H1 (cell line): ENCODE results near the gene JTB. TPM values are rescaled to one million over a fixed set of nuclear protein-coding genes. Genes with fewer than 3 reads are reported as not detected.

Experiments used
- CTCF ChIA-PET: fragments of 300-600 bp; sonication (Branson Sonifier 250); formaldehyde crosslinking; loops from one replicate; lab custom pipeline; 2021; ENCODE audit not compliant: partially characterized antibody; lab: Charles Lee
- POLR2A ChIA-PET: fragments of 300-600 bp; sonication (Branson Sonifier 250); formaldehyde crosslinking; loops from one replicate; lab custom pipeline; 2021; ENCODE audit warnings: inconsistent platforms; ENCODE audit not compliant: partially characterized antibody; lab: Charles Lee
- DNase-seq, 2 experiments: peaks; one replicate each; pipeline versions ENCODE4 v3.0.0 to v3.0.0-alpha.2; 2010 to 2022; ENCODE audit warnings: low spot score in 2 of 2, low read depth in 1 of 2, mixed read lengths in 1 of 2
- FAIRE-seq: peaks from 2 replicates; lab custom pipeline; 2011; peaks lifted over from hg19 to GRCh38; lab: Jason Lieb, UNC
- H2AFZ ChIP-seq: 2 replicates; pipeline ENCODE4 v1.8.1; 2012; ENCODE audit warnings: low read length, inconsistent platforms
- H2AK5ac ChIP-seq: 2 replicates; pipeline ENCODE4 v1.6.1; 2013; ENCODE audit warnings: low read depth, low read length
- H2BK120ac ChIP-seq: replicated peaks from 2 replicates; pipeline ENCODE3; 2013; ENCODE audit warnings: low read depth, low read length, inconsistent platforms
- H2BK12ac ChIP-seq: 2 replicates; pipeline ENCODE4 v1.6.1; 2013; ENCODE audit warnings: low read depth, low read length
- H2BK15ac ChIP-seq: 2 replicates; pipeline ENCODE4 v1.6.1; 2013; ENCODE audit warnings: low read length
- H2BK20ac ChIP-seq: 2 replicates; pipeline ENCODE4 v1.6.1; 2013; ENCODE audit warnings: low read length
- H2BK5ac ChIP-seq: 2 replicates; pipeline ENCODE4 v1.6.1; 2013; ENCODE audit warnings: low read depth, low read length
- H3K14ac ChIP-seq: 2 replicates; pipeline ENCODE4 v1.6.1; 2013; ENCODE audit warnings: inconsistent platforms; ENCODE audit not compliant: insufficient read length
- H3K18ac ChIP-seq: 2 replicates; pipeline ENCODE4 v1.6.1; 2013; ENCODE audit warnings: low read length; ENCODE audit errors: extremely low read depth
- H3K23ac ChIP-seq: 2 replicates; pipeline ENCODE4 v1.6.1; 2013; ENCODE audit warnings: inconsistent platforms; ENCODE audit not compliant: insufficient read length
- H3K23me2 ChIP-seq: 2 replicates; pipeline ENCODE4 v1.6.1; 2013; ENCODE audit warnings: low read depth, low read length
- H3K27ac ChIP-seq: 2 replicates; pipeline ENCODE4 v1.6.1; 2011; ENCODE audit warnings: low read depth, low read length, inconsistent platforms
- H3K27me3 ChIP-seq, 4 experiments: replicated peaks in 1 of 4; 1 replicate in 1 of 4; 2 replicates in 3 of 4; pipeline versions ENCODE4 v1.6.1 to v1.8.1; 2011 to 2013; ENCODE audit warnings: low read length in 3 of 4, mild to moderate bottlenecking in 3 of 4, inconsistent platforms in 2 of 4, mixed read lengths in 2 of 4, moderate library complexity in 1 of 4; ENCODE audit not compliant: control insufficient read depth in 3 of 4, insufficient read depth in 3 of 4; ENCODE audit errors: extremely low read depth in 1 of 4
- H3K36me3 ChIP-seq, 4 experiments: 2 replicates each; pipeline versions ENCODE4 v1.6.1 to v1.8.1; 2011 to 2013; ENCODE audit warnings: mild to moderate bottlenecking in 4 of 4, low read length in 3 of 4, moderate library complexity in 2 of 4, control low read depth in 1 of 4, inconsistent platforms in 1 of 4; ENCODE audit not compliant: insufficient read depth in 4 of 4, control insufficient read depth in 2 of 4
- H3K4ac ChIP-seq: replicated peaks from 2 replicates; pipeline ENCODE3; 2013; ENCODE audit warnings: low read length, low read depth, mixed read lengths, inconsistent platforms; ENCODE audit not compliant: insufficient read length
- H3K4me1 ChIP-seq, 4 experiments: replicated peaks in 1 of 4; 1 replicate in 1 of 4; 2 replicates in 3 of 4; pipeline versions ENCODE4 v1.6.1 to v1.8.1; 2011 to 2013; ENCODE audit warnings: low read length in 3 of 4, inconsistent platforms in 2 of 4, mixed read lengths in 1 of 4; ENCODE audit not compliant: insufficient read depth in 4 of 4, control insufficient read depth in 3 of 4
- H3K4me2 ChIP-seq, 2 experiments: 2 replicates each; pipeline versions ENCODE4 v1.6.1 to v1.8.1; 2011 to 2013; ENCODE audit warnings: low read depth in 2 of 2, low read length in 2 of 2, control low read depth in 1 of 2, inconsistent platforms in 1 of 2, mild to moderate bottlenecking in 1 of 2; ENCODE audit not compliant: insufficient read depth in 1 of 2
- H3K4me3 ChIP-seq, 4 experiments: fragments of 200-600, 300-600 bp in 1 of 4; sonication (generic), shearing (Covaris generic), sonication (Bioruptor Twin) in 1 of 4; 2 replicates each; pipeline versions ENCODE4 v1.5.1 to v1.8.1; 2011 to 2016; ENCODE audit warnings: low read length in 4 of 4, low read depth in 3 of 4, control low read depth in 2 of 4, inconsistent platforms in 2 of 4, mild to moderate bottlenecking in 2 of 4, mixed read lengths in 1 of 4, moderate library complexity in 1 of 4; ENCODE audit not compliant: insufficient read depth in 2 of 4; ENCODE audit errors: extremely low read depth in 1 of 4
- H3K56ac ChIP-seq: replicated peaks from 2 replicates; pipeline ENCODE3; 2013; ENCODE audit warnings: low read depth, mild to moderate bottlenecking, mixed read lengths, low read length, inconsistent platforms; ENCODE audit not compliant: insufficient read length
- H3K79me1 ChIP-seq: 2 replicates; pipeline ENCODE4 v1.6.1; 2013; ENCODE audit warnings: low read depth, low read length, control low read depth
- H3K79me2 ChIP-seq, 2 experiments: 2 replicates each; pipeline versions ENCODE4 v1.6.1 to v1.8.1; 2012 to 2013; ENCODE audit warnings: low read length in 2 of 2, mild to moderate bottlenecking in 2 of 2, inconsistent platforms in 1 of 2; ENCODE audit not compliant: insufficient read depth in 2 of 2, control insufficient read depth in 1 of 2
- H3K9ac ChIP-seq, 4 experiments: replicated peaks in 1 of 4; 1 replicate in 1 of 4; 2 replicates in 3 of 4; pipeline versions ENCODE4 v1.6.1 to v1.8.1; 2011 to 2013; ENCODE audit warnings: low read depth in 3 of 4, low read length in 3 of 4, control low read depth in 2 of 4, mild to moderate bottlenecking in 2 of 4, moderate library complexity in 2 of 4, inconsistent platforms in 1 of 4; ENCODE audit errors: extremely low read depth in 1 of 4
- H3K9me3 ChIP-seq, 2 experiments: 2 replicates each; pipeline versions ENCODE4 v1.6.1 to v1.8.1; 2012 to 2013; ENCODE audit warnings: mild to moderate bottlenecking in 2 of 2, moderate library complexity in 2 of 2, control low read depth in 1 of 2, inconsistent platforms in 1 of 2, low read depth in 1 of 2, low read length in 1 of 2, mixed read lengths in 1 of 2; ENCODE audit not compliant: insufficient read depth in 2 of 2
- H4K20me1 ChIP-seq, 2 experiments: replicated peaks in 1 of 2; 2 replicates each; pipeline versions ENCODE3 to v1.8.1; 2011 to 2013; ENCODE audit warnings: inconsistent platforms in 2 of 2, low read length in 2 of 2, mild to moderate bottlenecking in 1 of 2; ENCODE audit not compliant: insufficient read depth in 2 of 2, control insufficient read depth in 1 of 2
- H4K5ac ChIP-seq: 2 replicates; pipeline ENCODE4 v1.6.1; 2013; ENCODE audit warnings: low read length, low read depth, mixed read lengths, inconsistent platforms; ENCODE audit not compliant: insufficient read length
- H4K8ac ChIP-seq: 2 replicates; pipeline ENCODE4 v1.8.0; 2013; ENCODE audit warnings: mild to moderate bottlenecking, moderate library complexity, low read length, inconsistent platforms; ENCODE audit not compliant: insufficient read depth; ENCODE audit errors: extremely low read depth
- H4K91ac ChIP-seq: replicated peaks from 2 replicates; pipeline ENCODE3; 2013; ENCODE audit warnings: low read length, mixed read lengths, inconsistent platforms; ENCODE audit not compliant: insufficient read length
- BCL11A ChIP-seq, 2 experiments: IDR thresholded peaks; one replicate each; pipeline ENCODE4 v1.6.1; 2011; ENCODE audit warnings: low read depth in 2 of 2, low read length in 2 of 2, mild to moderate bottlenecking in 2 of 2
- MAX ChIP-seq: IDR thresholded peaks from 2 replicates; pipeline ENCODE4 v1.6.1; 2012; ENCODE audit warnings: inconsistent platforms
- WGBS, 2 experiments: shearing (Covaris generic) in 1 of 2; methylation state at CpG; one replicate each; pipeline versions ENCODE4 v1.1.6 to v1.1.7; 2013 to 2015; ENCODE audit warnings: low lambda C conversion rate in 2 of 2, mixed read lengths in 2 of 2, inconsistent platforms in 1 of 2, low coverage in 1 of 2, missing lambda C conversion rate in 1 of 2; ENCODE audit not compliant: insufficient replicate concordance in 2 of 2, insufficient coverage in 1 of 2, insufficient read length in 1 of 2; ENCODE audit errors: extremely low coverage in 1 of 2, missing lambda C conversion rate in 1 of 2; 5-methylcytosine and 5-hydroxymethylcytosine counted together
- polyA plus RNA-seq, 7 experiments: library from polyadenylated mRNA; depleted of rRNA in 3 of 7; stranded (reverse) in 5 of 7; unstranded in 2 of 7; fragments of >200 nt in 5 of 7; fragments of 200-250 nt in 2 of 7; gene quantifications; 1 replicate in 5 of 7; 2 replicates in 1 of 7; 4 replicates in 1 of 7; pipeline versions ENCODE4 v1.2.1 to v1.2.3, GENCODE V29; 2011 to 2013; ENCODE audit warnings: missing spikeins in 2 of 7, mixed read lengths in 2 of 7
- total RNA-seq: library from RNA; stranded (reverse); fragmentation: NEBNext Ultra II Directional; extraction: Animal tissue kit (Norgen Biotek cat#: 25700); gene quantifications from 2 replicates; pipeline ENCODE4 v1.2.1, GENCODE V29; 2021

JTB gene
- total and polyA plus RNA-seq, 2 of the 8 experiments (the other 6 are each of a cell fraction or from before 2014, with no cell fraction given): 91.1 to 122 TPM

- H3K27ac ChIP-seq: peak overlapping the region; percentile 59; the same call in 1 of the 2 replicates
Measured at GRCh38 chr1:153991806-153992205, 14.3 kb upstream of the JTB start.

More at GRCh38 chr1:153991806-153992205, 14.3 kb upstream of the JTB start:
- Histone ChIP-seq H2BK15ac (no peak overlapping the region), H2AFZ (no peak overlapping the region), H3K27me3 (no peaks in the 10 kb centered on the region), H3K9ac (peak overlapping the region in 2 of 4 experiments; percentile 2 to 98; a peak in 2 of 7 replicates), H3K56ac (no peak overlapping the region), H3K79me2 (peaks cover 0 to 19% of the 10 kb centered on the region in 2 experiments; a peak in 3 of 4 replicates), H3K36me3 (peaks cover 14 to 45% (median 28%) of the 10 kb centered on the region in 4 experiments), H2BK120ac (no peak overlapping the region), H2BK20ac (no peak overlapping the region), H3K79me1 (no peaks in the 10 kb centered on the region), H2AK5ac (no peak overlapping the region), H2BK12ac (no peak overlapping the region), H3K14ac (no peak overlapping the region), H3K9me3 (peaks cover 0 to 3% of the 10 kb centered on the region in 2 experiments; a peak in 1 of 4 replicates), H3K4ac (no peak overlapping the region), H4K20me1 (peaks cover 0 to 8% of the 10 kb centered on the region in 2 experiments), H3K4me3 (peak overlapping the region; percentile 78 to 95 (median 87); a peak in 7 of 8 replicates), H3K23ac (no peak overlapping the region), H4K8ac (no peak overlapping the region), H4K5ac (no peak overlapping the region), H3K4me1 (peaks cover 0 to 8% (median 3%) of the 10 kb centered on the region in 4 experiments; a peak in 4 of 7 replicates), H3K4me2 (peak overlapping the region; percentile 75 to 91), H2BK5ac (no peak overlapping the region), H4K91ac (no peak overlapping the region), H3K18ac (no peak overlapping the region), H3K23me2 (peaks cover 9% of the 10 kb centered on the region)
- TF ChIP-seq MAX (no peak), BCL11A (IDR thresholded peaks at IDR 0.05; ENCODE audit: low read depth in 2 of 2, low read length in 2 of 2) (no peak)
- CTCF ChIA-PET: interaction anchor here (1.2 kb wide), 1 partner anchor 8 kb away, joined by 5 read pairs; no protein-coding TSS in a partner anchor
- POLR2A ChIA-PET: interaction anchor here (0.7 to 13.2 kb wide), 30 partner anchors 10 to 315 kb away, joined by 3 to 454 read pairs (median 12); partner anchors contain the start of genes CREB3L4, CRTC2, DENND4B and GATAD2B
- FAIRE-seq (no peak), DNase-seq (no peak)
- WGBS, 2 experiments: 91% methylated on average over 2 of the region's 2 CpGs; no CpG with 5 or more reads in 1 of the 2 experiments
